PFSK-1 (cell line): Measurements from ENCODE around the gene MICALL2.

Experiments
- FOXP2 ChIP-seq: optimal IDR thresholded peaks from 2 replicates; pipeline ENCODE3; 2011; ENCODE audit warnings: borderline replicate concordance, control low read depth, inconsistent platforms; ENCODE audit not compliant: insufficient read depth; ENCODE audit errors: extremely low read length, extremely low read depth
- POLR2AphosphoS5 ChIP-seq: IDR thresholded peaks from 2 replicates; pipeline ENCODE4 v1.6.1; 2012; ENCODE audit warnings: low read depth, mild to moderate bottlenecking, control low read depth, low read length, moderate library complexity
- REST ChIP-seq, 2 experiments: IDR thresholded peaks; 2 replicates each; pipeline versions ENCODE4 v1.6.1 to v1.8.0; 2011 to 2012; ENCODE audit warnings: low read depth in 2 of 2, low read length in 2 of 2, control low read depth in 1 of 2, inconsistent platforms in 1 of 2, mild to moderate bottlenecking in 1 of 2, moderate library complexity in 1 of 2; ENCODE audit not compliant: insufficient read depth in 1 of 2
- SIN3A ChIP-seq: IDR thresholded peaks from 2 replicates; pipeline ENCODE4 v1.6.1; 2012; ENCODE audit warnings: mild to moderate bottlenecking, low read length, moderate library complexity, borderline replicate concordance; ENCODE audit not compliant: insufficient read depth
- TAF1 ChIP-seq: IDR thresholded peaks from 2 replicates; pipeline ENCODE4 v1.6.1; 2012; ENCODE audit warnings: low read length, control low read depth, borderline replicate concordance; ENCODE audit not compliant: insufficient read depth

The MICALL2 gene

GRCh38 chr7:1421946-1422345, 37.3 kb downstream of the MICALL2 start:
- TF ChIP-seq TAF1 (no peak), SIN3A (no peak), REST (IDR thresholded peaks at IDR 0.05; ENCODE audit: insufficient read depth in 1 of 2, low read depth in 2 of 2, low read length in 2 of 2) (no peak), FOXP2 (no peak), POLR2AphosphoS5 (no peak)

GRCh38 chr7:1421020-1421790, 38.1 kb downstream of the MICALL2 start:
- TF ChIP-seq TAF1, result no peak
- TF ChIP-seq FOXP2, result no peak
- no peak for TF ChIP-seq SIN3A

GRCh38 chr7:1419688-1420087, 39.6 kb downstream of the MICALL2 start:
- TF ChIP-seq REST (IDR thresholded peaks at IDR 0.05; ENCODE audit: insufficient read depth in 1 of 2, low read depth in 2 of 2, low read length in 2 of 2), result no peak

- TF ChIP-seq TAF1 (no peak), POLR2AphosphoS5 (no peak), FOXP2 (no peak), REST (IDR thresholded peaks at IDR 0.05; ENCODE audit: insufficient read depth in 1 of 2, low read depth in 2 of 2, low read length in 2 of 2) (no peak), SIN3A (no peak)
These were observed 40.0 kb downstream of the MICALL2 start for GRCh38 chr7:1419310-1419634.

- no peak for TF ChIP-seq TAF1
- no peak for TF ChIP-seq REST (IDR thresholded peaks at IDR 0.05; ENCODE audit: insufficient read depth in 1 of 2, low read depth in 2 of 2, low read length in 2 of 2)
- no peak for TF ChIP-seq SIN3A
- no peak for TF ChIP-seq POLR2AphosphoS5
- TF ChIP-seq FOXP2, result no peak
These were observed 40.6 kb downstream of the MICALL2 start for GRCh38 chr7:1418505-1419309.
